ENCODE measurements around the gene CST2. TPM values are rescaled to one million over a fixed set of nuclear protein-coding genes. Genes with fewer than 3 reads are reported as not detected.

Gene CST2
- not detected for total RNA-seq

DNA sequence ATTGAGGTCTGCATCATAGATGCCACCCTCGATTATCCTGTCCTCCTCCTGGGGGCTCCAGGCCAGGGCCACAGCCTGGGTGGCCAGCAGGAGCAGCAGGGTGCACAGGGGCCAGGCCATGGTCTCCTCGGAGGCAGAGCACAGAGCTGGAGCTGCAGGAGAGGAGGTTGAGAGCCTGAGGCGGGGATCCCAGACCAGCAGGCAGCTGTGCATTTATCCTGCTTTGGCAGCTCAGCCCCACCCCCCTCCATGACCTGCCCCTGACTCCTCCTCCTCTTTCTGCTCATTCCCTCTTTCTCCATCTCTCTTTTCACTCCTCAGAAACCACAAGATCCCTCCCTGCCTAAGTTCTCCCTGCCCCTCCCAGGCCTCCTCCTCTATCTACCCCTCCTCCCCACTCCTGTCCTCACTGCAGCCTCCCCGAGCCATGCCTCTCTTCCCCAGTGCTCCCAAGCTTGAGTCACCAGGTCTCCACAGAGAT lies at the start of gene CST2:
TSS of gene CST2 (minus strand) at position 189 of the 481 bp plus-strand sequence. CDS start at position 120, 69 bp downstream.
- Histone ChIP-seq H3K27ac (no peak within 1 kb of the TSS), H3K36me3 (no peaks in the 10 kb centered on the region), H3K27me3 (no peaks in the 10 kb centered on the region), H3K9me3 (no peaks in the 10 kb centered on the region), H3K4me3 (no peak within 1 kb of the TSS), H3K4me1 (no peaks in the 10 kb centered on the region)
- no peak for TF ChIP-seq POLR2A (IDR thresholded peaks at IDR 0.05)
- TF ChIP-seq POLR2AphosphoS5 (IDR thresholded peaks at IDR 0.05): no peak
- no peak for TF ChIP-seq CTCF (IDR thresholded peaks at IDR 0.05)
- no peak for DNase-seq (ENCODE audit: low spot score in 2 of 2)
- intact Hi-C loops (cut with DNase I; ENCODE audit: low total_unique reads): no loop called here

- H3K4me3 ChIP-seq: no peak overlapping the region
- TF ChIP-seq POLR2A (IDR thresholded peaks at IDR 0.05): no peak
- TF ChIP-seq POLR2AphosphoS5 (IDR thresholded peaks at IDR 0.05): no peak
- TF ChIP-seq CTCF (IDR thresholded peaks at IDR 0.05): no peak
- intact Hi-C loops (cut with DNase I; ENCODE audit: low total_unique reads): loop anchor here (2.0 kb wide), 1 partner anchor 51 kb away; no protein-coding TSS in a partner anchor
- no peaks in the 10 kb centered on the region for H3K9me3 ChIP-seq
- H3K27ac ChIP-seq: no peak overlapping the region
- H3K27me3 ChIP-seq: peaks cover 0 to 7% of the 10 kb centered on the region in 2 donors
- no peaks in the 10 kb centered on the region for H3K4me1 ChIP-seq
- H3K36me3 ChIP-seq: no peaks in the 10 kb centered on the region
- no peak for DNase-seq (ENCODE audit: low spot score in 2 of 2)
These were observed 49.2 kb upstream of the CST2 start for GRCh38 chr20:23875606-23876237.

DNA sequence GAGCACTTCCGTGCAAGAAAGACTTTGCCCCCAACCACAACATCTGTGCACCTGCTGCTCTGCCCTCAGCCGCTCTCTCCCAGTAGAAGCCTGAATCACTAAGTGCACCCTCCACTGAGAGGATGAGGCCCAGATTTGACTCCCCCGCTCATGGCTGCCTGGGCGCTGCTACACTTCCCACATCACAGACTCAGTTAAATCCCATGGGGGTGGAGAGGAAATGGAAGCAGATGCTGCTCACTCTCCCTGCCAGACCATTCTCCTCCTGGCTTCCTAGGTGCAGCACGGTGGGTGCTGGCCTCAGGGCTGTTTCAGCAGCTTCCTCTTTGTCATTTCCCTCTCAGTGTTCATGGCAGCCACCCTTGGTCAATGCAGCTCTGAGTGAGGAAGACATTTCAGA lies 48.2 kb upstream of the CST2 start:
- no peak for TF ChIP-seq POLR2AphosphoS5 (IDR thresholded peaks at IDR 0.05)
- TF ChIP-seq POLR2A (IDR thresholded peaks at IDR 0.05): no peak
- TF ChIP-seq CTCF (IDR thresholded peaks at IDR 0.05): no peak
- Histone ChIP-seq H3K4me1 (no peaks in the 10 kb centered on the region), H3K4me3 (no peak overlapping the region), H3K9me3 (no peaks in the 10 kb centered on the region), H3K27ac (no peak overlapping the region), H3K27me3 (peaks cover 0 to 8% of the 10 kb centered on the region in 2 donors), H3K36me3 (no peaks in the 10 kb centered on the region)
- no peak for DNase-seq (ENCODE audit: low spot score in 2 of 2)
- intact Hi-C loops (cut with DNase I; ENCODE audit: low total_unique reads): no loop called here

GRCh38 chr20:23873370-23874015 lies 47.0 kb upstream of the CST2 start:
- Histone ChIP-seq H3K4me3 (no peak overlapping the region), H3K4me1 (no peaks in the 10 kb centered on the region), H3K27me3 (peaks cover 0 to 16% of the 10 kb centered on the region in 2 donors), H3K27ac (no peak overlapping the region), H3K36me3 (no peaks in the 10 kb centered on the region), H3K9me3 (no peaks in the 10 kb centered on the region)
- intact Hi-C loops (cut with DNase I; ENCODE audit: low total_unique reads): no loop called here
- TF ChIP-seq CTCF (IDR thresholded peaks at IDR 0.05) (no peak), POLR2AphosphoS5 (IDR thresholded peaks at IDR 0.05) (no peak), POLR2A (IDR thresholded peaks at IDR 0.05) (no peak)
- DNase-seq (ENCODE audit: low spot score in 2 of 2): no peak

- Histone ChIP-seq H3K4me3 (no peak overlapping the region), H3K27ac (no peak overlapping the region), H3K27me3 (peaks cover 0 to 21% of the 10 kb centered on the region in 2 donors), H3K4me1 (no peaks in the 10 kb centered on the region), H3K9me3 (no peaks in the 10 kb centered on the region), H3K36me3 (no peaks in the 10 kb centered on the region)
- DNase-seq (ENCODE audit: low spot score in 2 of 2): no peak
- TF ChIP-seq POLR2A (IDR thresholded peaks at IDR 0.05) (no peak), CTCF (IDR thresholded peaks at IDR 0.05) (no peak)
- intact Hi-C loops (cut with DNase I; ENCODE audit: low total_unique reads): no loop called here
These were observed 45.5 kb upstream of the CST2 start for GRCh38 chr20:23872065-23872464.

Measured in breast epithelium (tissue), 4 donors.